Amygdala (tissue), 56 donors: ENCODE data around the gene MISP3.
"Not testable (repeated sequence)": the region's sequence is repeated elsewhere in the genome, so short reads cannot be mapped to it uniquely, and the experiment has no call there.

Source experiments
- DNase-seq, 56 donors: peaks; one replicate each; lab custom pipeline; 2025; lab: John Stamatoyannopoulos, UW

Gene MISP3

DNA sequence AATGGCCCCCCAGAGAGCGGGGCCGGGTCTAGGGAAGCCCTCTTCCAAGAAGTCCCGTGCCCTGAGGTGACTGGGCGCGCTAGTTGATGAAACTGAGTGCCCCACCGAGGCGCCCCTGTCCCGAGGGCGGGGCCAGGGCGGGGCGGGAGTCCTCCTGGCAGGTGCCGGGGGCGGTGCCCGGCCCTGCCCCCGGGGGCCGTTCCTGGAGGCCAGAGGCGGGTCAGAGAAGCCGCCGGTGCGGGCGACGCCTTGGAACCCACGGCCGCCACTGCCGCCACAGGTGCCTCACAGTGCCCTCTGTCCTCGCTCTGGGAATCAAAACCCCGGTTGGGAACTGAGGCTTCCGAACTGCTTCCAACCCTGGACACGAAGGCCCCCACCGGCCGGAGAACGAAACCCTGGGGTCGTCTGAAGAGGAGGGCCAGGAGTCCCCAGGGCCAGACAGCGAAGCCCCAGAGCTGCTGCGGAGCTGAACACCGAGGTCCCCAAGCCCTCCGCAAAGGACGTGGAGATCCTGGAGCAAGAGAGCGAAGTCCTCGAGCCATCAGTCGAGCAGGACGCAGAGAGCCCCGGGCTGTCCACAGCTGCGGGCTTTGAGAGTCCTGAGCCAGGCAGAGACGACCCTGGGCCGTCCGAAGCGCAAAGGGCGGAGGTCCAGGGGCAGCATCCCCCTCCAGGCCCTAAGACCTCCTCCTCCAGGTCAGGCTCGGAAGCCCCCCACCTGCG lies at the start of gene MISP3:
MISP3 (plus strand) TSS at position 252 of the 726 bp plus-strand sequence. CDS start 524 bp downstream, outside the sequence.
- DNase-seq = peak in 12 of 56 donors; percentile 20 to 57 (median 47)

DNA sequence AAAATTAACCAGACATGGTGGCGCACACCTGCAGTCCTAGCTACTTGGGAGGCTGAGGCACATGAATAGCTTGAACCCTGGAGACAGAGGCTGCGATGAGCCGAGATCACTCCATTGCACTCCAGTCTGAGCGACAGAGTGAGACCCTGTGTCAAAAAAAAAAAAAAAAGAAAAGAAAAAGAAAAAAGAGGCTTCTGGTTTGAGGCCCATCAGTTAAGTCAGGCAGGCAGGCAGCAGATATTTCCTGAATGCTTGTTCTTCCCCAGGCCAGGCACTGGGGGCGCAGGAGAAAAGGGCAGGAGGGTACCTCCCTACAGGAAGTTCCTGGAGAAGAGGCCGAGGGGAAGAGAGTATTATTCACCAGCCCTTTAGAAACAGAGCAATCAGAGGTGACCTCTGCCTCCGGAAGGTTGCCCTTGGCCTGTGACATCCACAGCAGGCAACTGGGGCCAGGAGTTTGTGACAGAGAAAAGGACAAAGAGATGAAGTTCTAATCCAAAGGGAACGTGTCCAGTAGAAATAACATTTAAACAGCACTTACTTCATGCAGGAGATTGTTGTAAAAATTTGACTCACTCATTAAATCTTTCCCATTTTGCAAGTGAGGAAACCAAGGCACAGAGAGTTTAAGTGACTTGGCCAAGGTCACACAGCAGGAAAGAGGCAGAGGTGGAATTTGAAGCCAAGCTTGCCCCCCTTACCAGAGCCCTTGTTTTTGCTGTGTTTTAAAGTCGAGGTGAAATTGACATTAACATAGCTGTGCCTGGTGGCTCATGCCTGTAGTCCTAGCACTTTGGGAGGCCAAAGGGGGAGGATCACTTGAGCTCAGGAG lies 49.0 kb upstream of the MISP3 start:
- no peak for DNase-seq

DNA sequence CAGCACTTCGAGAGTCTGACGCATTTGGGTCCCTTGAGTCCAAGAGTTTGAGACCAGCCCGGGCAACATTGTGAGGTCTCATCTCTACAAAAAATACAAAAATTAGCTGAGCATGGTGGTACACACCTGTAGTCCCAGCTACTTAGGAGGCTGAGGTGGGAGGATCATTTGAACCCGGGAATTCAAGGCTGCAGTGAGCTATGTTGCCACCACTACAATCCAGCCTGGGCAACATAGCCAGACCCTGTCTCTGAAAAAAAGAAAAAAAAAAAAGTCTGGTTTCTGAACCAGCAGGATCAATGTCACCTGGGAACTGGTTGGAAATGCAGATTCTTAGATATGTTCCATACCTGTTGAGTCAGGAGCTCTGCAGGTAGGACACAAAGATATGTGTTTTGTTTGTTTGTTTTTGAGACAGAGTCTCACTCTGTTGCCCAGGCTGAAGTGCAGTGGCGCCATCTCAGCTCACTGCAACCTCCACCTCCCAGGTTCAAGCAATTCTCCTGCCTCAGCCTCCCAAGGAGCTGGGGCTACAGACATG lies 45.9 kb upstream of the MISP3 start:
- not testable (repeated sequence) for DNase-seq

DNA sequence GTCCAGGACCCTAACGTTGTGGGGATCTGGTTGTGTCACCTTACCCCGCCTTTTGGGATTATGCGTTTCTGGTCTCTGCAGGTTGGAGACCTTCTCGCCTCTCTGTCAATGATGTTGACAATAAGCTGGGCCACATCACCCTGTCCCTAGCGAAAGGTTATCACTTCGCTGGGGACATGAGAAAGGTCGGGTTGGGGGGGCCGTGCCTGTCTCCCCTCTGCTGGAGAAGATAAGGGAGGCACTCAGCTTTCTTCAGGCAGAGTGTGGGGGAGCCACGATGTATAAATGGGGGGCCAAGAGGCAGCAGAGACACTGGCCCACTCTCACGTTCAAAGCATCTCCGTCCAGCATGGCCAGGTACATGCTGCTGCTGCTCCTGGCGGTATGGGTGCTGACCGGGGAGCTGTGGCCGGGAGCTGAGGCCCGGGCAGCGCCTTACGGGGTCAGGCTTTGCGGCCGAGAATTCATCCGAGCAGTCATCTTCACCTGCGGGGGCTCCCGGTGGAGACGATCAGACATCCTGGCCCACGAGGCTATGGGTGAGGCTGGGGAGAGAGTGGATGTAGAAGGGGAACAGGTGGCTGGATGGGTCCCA lies 44.6 kb upstream of the MISP3 start, which contains the start of gene RLN3:
RLN3 (plus strand) TSS at position 293 of the 595 bp plus-strand sequence; CDS start at position 350, 57 bp downstream.
- DNase-seq = no peak

DNA sequence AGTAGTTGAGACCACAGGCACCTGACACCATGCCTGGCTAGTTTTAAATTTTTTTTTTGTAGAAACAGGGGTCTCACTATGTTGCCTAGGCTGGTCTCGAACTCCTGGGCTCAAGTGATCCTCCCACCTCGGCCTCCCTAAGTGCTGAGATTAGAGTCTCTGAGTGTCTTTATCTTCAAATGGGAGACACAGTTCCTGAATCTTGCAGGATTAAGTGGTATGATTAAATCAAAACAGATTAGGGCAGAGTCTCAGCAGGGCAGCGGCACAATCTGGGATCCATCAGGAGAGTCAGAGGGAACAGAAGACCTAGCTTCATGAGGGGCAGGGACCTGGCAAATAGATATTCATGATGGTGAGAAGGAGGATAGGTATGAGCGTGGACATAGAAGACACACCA lies 43.7 kb upstream of the MISP3 start:
- no peak for DNase-seq

DNA sequence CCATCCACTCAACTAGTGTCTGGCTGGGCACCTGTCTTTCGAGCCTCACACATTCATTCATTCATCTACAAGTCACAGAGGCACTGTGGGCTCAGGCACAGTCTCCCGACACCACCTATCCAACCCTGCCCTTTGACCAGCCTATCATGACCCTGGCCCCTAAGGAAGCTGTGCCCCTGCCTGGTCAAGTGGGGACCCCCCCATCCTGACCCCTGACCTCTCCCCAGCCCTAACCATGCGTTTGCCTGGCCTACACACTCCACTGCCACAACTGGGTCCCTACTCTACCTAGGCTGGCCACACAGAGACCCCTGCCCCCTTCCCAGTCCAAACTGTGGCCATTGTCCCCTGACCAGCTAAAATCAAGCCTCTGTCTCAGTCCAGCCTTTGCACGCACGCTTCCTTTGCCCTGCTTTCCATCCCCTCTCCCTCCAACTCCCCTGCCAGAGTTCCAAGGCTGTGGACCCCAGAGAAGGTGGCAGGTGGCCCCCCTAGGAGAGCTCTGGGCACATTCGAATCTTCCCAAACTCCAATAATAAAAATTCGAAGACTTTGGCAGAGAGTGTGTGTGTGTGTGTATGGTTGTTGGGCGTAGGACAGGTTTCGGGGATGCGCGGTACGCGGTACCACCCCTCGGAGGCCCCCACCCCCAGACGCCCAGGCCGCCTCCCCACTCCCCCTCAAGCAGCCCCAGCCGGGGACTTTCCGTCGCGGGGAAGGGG lies 41.4 kb upstream of the MISP3 start:
- DNase-seq = no peak

DNA sequence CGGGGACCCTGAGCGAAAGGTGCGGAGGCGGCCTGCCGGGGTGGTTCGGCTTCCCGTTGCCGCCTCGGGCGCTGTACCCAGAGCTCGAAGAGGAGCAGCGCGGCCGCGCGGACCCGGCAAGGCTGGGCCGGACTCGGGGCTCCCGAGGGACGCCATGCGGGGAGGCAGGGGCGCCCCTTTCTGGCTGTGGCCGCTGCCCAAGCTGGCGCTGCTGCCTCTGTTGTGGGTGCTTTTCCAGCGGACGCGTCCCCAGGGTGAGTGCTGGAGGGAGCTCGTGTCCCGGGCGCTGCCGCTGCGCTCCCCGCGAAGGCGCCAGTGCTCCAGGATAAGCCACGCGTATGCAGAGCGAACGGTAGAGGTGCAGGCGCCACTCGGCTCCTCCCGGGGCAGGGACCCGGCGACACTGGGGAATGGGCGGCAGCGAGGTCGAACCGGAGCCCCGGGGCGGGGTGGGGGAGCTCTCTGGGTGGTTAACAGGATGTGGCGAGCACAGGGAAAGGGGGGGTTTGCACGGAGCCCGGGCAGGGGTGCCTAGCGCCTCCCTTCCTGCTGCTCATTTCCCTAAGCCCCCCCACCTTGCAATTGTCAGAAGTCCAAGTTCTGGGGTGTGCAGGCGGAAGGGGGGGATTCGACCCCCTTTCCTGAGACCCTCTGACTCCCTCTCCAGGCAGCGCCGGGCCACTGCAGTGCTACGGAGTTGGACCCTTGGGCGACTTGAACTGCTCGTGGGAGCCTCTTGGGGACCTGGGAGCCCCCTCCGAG lies 40.7 kb upstream of the MISP3 start, which contains the start of gene IL27RA:
IL27RA (plus strand) TSS at position 44 of the 762 bp plus-strand sequence; CDS start at position 155, 111 bp downstream.
- peak in 28 of 56 donors; percentile 6 to 57 (median 26) for DNase-seq

DNA sequence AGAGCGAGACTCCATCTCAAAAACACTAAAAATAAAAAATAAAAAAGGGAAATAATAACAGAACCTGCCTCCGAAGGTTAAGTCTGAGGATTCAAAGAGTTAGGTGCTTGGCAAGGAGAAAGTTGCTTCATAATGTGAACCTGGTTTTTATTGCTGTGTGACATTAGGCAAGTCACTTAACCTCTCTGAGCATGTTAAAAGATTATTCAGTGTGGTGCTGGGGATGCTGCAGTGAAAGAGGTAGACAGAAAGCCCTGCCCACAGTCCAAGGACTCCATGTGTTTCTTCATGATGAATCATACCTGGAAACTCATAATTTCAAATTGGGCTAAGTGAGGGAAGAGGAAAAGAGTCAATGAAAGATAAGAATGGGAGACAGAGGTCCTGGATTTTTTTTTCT lies 38.6 kb upstream of the MISP3 start:
- DNase-seq = no peak

DNA sequence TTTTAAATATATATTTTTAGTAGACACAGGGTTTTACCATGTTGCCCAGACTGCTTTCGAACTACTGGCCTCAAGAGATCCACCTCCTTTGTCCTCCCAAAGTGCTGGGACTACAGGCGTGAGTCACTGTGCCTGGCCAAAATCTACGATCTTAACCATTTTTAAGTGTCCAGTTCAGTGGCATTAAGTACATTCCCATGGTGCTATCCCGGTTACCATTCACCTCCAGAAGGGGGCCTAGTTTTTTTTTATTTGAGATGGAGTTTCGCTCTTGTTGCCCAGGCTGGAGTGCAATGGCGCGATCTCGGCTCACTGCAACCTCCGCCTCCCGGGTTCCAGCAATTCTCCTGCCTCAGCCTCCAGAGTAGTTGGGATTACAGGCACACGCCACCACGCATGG lies 37.4 kb upstream of the MISP3 start:
- DNase-seq = not testable (repeated sequence)

DNA sequence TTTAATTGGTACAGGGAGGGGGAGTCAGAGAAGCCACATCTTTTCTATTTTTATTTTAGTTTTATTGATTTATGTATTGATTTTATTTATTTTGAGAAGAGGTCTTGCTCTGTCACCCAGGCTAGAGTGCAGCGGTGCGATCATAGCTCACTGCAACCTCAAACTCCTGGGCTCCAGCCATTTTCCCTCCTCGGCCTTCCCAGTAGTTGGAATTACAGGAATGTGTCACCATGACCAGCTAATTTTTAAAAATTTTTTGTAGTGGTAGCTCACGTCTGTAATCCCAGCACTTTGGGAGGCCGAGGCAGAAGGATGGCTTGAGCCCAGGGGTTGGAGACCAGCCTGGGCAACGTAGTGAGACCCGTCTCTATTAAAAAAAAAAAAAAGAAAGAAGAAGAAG lies 36.9 kb upstream of the MISP3 start:
- DNase-seq = no peak

DNA sequence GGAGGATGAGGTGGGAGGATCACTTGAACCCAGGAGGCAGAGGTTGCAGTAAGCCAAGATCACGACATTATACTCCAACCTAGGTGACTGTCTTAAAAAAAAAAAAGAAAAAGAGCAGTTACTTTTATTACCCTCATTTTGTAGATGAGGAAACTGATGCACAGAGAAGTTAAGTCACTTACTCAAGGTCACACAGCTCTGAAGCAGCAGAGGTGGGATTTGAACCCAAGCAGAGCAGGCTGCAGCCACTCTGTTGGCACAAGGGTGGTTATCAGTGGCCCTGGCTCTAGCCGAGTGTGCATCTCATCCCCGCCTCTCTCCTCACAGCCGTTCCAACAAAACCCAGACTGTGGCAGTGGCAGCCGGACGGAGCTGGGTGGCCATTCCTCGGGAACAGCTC lies 33.4 kb upstream of the MISP3 start:
- DNase-seq = no peak

DNA sequence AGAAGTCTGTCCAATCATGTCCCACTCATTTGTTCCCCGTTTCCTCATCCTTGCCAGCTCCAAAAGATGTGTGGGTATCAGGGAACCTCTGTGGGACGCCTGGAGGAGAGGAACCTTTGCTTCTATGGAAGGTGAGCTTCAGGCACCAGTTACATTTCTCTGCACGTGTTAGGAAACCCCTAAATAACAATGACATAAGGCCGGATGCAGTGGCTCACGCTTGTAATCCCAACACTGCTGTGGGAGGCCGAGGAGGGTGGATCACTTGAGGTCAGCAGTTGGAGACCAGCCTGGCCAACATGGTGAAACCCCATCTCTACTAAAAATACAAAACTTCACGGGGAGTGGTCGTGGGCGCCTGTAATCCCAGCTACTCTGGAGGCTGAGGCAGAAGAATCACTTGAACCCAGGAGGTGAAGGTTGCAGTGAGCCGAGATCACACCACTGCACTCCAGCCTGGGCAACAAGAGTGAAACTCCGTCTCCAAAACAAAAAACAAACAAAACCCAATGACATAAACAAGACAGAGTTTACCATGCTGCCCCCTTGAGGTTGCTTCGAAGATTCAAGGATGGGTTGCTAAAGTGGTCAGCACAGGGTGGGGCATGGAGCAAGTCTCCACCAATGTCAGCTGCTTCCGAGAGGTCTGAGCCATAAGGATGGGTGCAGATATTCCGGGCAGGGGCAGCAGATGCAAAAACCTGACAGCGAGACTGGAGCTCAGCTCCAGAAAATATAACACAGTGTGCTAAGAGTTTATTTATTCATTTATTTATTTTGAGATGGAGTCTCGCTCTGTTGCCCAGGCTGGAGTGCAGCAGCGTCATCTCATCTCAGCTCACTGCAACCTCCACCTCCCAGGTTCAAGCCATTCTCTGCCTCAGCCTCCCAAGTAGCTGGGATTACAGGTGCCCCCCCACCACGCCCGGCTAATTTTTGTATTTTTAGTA lies 29.7 kb upstream of the MISP3 start:
- peak in 13 of 56 donors; percentile 9 to 40 (median 18) for DNase-seq

DNA sequence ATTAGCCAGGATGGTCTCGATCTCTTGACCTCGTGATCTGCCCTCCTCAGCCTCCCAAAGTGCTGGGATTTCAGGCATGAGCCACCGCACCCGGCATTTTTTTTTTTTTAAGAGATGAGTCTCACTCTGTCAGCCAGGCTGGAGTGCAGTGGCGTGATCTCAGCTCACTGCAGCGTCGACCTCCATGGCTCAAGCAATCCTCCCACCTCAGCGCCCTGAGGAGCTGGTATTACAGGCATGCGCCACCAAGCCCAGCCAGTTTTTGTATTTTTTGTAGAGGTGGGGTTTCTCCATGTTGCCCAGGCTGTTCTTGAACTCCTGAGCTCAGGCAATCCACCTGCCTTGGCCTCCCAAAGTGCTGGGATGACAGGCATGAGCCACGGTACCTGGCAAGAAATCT lies 24.7 kb upstream of the MISP3 start:
- DNase-seq = not testable (repeated sequence)

DNA sequence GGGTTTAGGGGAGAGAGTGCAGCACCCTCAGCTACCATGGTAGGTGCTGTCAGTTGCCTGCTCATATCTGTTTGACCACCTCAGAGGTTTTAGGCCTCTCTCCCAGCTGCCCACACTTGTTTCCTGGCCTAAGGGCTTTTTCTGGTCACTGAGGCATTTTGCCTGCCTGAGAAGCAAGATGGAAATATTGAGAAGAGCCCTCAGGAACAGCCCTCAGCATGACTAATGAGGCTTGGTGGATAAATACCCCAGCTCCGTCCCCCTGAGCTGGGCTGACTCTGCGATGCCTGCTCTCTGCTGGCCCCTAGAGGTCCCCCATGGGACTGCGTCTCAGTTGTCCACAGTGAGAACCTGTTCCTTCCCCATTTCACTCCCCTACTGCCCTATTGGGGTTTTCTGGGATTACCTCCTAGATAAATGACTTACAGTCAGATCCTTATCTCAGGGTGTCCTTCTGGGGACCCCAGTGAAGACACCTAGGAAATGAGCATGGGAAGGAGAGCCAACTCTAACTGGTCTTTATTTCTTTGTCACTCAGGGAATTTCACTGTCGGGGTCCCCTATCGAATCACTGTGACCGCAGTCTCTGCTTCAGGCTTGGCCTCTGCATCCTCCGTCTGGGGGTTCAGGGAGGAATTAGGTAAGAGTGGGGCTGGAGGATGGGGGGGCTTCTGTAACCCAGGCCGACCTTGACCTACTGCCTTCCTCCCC lies 24.0 kb upstream of the MISP3 start:
- DNase-seq = peak in 4 of 56 donors; percentile 0 to 35 (median 12)

DNA sequence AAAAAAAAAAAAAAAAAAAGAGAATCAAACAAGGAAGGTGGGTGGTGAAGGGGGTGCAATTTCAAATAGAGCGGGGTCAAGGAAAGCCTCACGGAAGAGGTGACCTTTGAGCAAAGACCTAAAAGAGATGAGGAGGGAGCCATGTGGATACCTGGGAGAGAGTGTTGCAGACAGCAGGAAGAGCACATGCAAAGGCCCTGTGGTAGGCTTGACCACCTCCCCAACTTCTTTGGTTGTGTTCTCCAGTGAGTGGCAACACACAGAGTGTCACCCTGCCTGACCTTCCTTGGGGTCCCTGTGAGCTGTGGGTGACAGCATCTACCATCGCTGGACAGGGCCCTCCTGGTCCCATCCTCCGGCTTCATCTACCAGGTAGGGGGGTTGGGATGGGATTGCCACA lies 22.1 kb upstream of the MISP3 start:
- no peak for DNase-seq

DNA sequence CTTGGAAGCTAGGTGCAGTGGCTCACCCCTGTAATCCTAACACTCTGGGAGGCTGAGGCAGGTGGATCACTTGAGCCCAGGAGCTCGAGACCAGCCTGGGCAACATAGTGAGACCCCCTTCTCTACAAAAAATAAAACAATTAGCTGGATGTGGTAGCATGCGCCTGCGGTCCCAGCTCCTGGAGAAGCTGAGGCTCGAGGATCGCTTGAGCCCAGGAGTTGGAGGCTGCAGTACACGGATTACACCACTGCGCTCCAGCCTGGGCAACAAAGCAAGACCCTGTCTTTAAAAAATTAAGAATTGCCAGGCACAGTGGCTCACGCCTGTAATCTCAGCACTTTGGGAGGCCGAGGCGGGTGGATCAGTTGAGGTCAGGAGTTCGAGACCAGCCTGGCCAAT lies 21.6 kb upstream of the MISP3 start:
- not testable (repeated sequence) for DNase-seq

DNA sequence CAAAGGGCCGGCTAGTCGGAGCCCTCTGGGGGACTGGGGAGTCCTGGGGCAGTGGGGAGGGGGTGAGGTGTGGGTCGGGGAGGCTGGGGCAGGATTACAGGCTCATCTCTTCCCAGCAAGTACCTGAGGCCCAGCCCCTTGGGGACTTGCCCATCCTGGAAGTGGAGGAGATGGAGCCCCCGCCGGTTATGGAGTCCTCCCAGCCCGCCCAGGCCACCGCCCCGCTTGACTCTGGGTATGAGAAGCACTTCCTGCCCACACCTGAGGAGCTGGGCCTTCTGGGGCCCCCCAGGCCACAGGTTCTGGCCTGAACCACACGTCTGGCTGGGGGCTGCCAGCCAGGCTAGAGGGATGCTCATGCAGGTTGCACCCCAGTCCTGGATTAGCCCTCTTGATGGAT lies 20.6 kb upstream of the MISP3 start:
- no peak for DNase-seq

DNA sequence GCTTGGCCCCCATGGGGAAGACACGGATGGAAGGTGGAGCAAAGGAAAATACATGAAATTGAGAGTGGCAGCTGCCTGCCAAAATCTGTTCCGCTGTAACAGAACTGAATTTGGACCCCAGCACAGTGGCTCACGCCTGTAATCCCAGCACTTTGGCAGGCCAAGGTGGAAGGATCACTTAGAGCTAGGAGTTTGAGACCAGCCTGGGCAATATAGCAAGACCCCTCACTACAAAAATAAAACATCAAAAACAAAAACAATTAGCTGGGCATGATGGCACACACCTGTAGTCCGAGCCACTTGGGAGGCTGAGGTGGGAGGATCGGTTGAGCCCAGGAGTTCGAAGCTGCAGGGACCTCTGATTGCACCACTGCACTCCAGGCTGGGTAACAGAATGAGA lies 20.1 kb upstream of the MISP3 start:
- DNase-seq = no peak
